ENCODE results near the gene ZNF217.
"Not testable (repeated sequence)": the region's sequence is repeated elsewhere in the genome, so short reads cannot be mapped to it uniquely, and the experiment has no call there.

The ZNF217 gene

DNA sequence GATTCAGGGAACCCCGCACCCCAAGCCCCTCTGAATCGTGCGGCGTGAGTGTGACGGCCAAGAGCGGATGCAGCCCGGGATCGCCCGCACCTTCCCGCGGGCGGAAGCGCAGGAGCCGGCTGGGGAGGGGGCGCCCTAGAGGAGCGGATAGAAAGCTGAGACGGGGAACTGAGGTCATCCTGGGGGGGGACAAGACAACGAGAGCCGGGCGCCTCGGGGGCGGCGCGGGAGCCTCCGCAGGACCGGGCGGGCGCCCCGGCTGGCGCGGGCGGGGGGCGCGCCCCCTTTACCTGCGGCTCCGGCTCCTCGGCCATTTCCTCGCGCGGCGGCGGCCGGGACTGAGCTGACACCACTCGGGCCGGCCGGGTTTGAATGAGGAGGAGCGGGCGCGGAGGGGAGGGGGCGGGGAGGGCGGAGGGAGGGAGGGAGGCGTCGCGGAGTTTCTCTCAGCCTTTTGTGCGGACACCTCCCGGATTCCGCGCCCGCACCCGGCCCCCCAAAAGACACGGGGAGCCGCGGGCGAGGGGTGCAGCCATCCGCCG lies at the start of gene ZNF217:
Gene ZNF217, minus strand, starts transcription at position 374 of the 542 bp plus-strand sequence. CDS start 11,013 bp downstream, outside the sequence.
- peak; percentile 50 for DNase-seq (ENCODE audit: low read depth)

DNA sequence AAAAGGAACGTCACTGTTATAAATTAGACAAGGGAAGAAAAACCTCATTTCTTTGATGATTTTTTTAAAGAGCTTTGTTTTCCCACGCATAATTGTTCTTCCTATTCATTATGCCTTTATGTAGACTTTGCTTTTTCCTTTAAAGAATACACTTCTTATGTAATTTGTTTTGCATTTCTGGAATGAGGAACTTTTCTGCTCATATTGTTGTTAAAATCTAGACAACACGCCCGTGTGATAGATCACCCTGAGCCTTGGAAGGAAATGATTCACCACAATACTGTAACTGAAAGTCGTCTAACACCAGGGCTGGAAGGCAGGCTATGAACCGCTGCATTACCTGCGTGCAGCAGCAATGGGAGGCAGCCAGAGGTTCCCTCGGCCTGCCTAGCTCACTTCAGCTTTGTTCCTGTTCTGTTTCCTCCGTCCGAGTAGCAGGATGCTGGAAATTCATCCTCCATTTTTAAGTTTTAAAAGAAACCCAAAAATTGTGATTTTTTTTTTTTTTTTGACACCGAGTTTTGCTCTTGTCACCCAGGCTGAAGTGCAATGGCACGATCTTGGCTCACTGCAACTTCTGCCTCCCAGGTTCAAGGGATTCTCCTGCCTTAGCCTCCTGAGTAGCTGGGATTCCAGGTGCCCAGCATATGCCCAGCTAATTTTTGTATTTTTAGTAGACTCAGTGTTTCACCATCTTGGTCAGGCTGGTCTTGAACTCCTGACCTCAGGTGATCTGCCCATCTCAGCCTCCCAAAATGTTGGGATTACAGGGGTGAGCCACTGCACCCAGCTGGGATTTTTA lies 49.6 kb upstream of the ZNF217 start:
- DNase-seq (ENCODE audit: low read depth) = peak; percentile 54

DNA sequence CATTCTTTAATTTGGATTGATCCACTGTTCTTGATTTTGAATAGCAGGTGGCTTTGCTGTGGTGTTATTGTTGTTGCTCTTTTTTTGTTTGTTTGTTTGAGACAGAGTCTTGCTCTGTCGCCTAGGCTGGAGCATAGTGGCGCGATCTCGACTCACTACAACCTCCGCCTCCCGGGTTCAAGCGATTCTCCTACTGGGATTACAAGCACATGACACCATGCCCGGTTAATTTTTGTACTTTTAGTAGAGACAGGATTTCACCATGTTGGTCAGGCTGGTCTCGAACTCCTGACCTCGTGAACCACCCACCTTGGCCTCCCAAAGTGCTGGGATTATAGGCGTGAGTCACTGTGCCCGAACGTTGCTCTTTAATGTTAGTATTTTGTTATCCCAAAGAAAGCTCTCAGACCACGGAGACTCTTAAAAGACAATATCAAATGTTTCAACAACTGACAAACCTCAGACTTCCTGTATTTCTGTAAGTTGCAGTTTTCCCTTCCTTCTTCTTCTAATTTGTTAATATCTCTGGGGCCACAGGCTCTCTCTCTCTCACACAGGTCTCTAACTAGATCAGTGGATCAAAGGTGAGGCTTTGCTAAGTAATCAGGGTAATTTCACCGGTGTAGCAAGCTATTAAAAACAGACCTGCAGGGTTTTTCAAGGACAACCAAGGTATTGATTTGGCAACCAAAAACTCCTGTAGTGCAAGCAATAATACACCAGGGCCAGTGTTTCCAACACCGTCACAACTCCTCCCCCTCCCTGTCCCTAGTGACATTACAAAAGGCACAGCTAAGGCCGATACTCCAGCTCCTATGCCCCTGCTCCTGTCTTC lies 48.8 kb upstream of the ZNF217 start:
- DNase-seq (ENCODE audit: low read depth) = peak; percentile 34

DNA sequence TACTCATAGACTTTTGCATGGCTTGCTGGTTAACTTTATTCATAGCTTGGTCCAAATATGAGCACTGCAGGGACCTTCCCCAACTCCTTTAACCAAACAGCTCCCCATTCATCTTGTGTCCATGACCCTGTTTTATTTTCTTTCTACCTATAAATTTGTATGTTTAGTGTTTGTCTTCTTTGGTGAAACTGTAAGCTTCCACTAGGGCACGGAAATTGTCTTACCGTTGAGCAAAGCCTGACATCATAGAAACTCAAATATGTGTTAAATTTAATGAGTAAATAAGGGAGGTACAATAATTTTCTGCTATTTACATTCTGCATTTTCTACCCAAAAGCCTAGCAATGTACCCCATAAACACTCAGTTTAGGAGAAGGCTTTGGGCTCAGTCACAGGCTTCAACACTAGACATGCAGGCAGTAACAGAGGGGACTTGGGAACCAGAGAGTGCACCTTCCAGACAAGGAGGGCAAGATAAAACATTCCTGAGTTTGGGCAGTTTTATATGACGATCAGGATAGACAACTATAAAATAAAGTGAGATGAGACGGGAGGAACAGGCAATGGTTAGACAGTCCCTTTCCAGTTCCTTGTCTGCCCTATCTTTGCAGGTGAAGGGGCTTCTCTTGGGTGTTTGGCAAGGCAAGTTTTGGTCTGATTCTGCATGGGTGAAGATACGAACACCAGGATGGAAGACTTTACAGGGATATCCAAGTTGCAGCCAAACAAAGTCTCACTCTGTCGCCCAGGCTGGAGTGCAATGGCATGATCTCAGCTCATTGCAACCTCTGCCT lies 46.2 kb upstream of the ZNF217 start:
- no peak for DNase-seq (ENCODE audit: low read depth)

DNA sequence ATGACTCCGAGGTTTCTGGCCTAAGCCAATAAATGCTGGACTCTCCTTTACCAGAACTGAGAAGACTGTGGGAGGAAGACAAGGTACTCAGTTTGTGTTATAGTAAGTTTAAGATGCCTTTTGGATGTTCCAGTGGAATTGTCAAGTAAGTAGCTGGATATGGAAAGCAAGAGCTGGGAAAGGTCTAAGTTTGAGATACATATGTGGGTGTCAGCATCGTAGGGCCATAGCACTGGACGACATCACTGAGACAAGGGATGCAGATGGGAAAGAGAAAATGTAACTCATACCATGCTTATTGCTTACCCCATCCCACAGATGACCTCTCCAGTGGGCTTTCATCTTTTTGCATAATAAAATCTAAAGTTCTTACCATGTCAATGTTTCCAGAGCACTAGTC lies 45.5 kb upstream of the ZNF217 start:
- DNase-seq (ENCODE audit: low read depth) = no peak

DNA sequence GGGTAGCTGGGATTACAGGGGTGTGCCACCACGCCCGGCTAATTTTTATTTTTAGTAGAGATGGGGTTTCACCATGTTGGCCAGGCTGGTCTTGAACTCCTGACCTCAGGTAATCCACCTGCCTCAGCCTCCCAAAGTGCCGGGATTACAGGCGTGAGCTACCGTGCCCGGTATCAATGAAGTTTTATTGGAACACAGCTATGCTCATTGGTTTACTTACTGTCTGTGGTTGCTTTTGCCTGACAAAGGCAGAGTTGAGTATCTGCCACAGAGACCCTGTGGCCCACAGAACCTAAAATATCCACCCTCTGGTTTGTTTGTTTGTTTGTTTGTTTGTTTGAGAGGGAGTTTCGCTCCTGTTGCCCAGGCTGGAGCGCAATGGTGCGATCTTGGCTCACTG lies 43.7 kb upstream of the ZNF217 start:
- not testable (repeated sequence) for DNase-seq (ENCODE audit: low read depth)

DNA sequence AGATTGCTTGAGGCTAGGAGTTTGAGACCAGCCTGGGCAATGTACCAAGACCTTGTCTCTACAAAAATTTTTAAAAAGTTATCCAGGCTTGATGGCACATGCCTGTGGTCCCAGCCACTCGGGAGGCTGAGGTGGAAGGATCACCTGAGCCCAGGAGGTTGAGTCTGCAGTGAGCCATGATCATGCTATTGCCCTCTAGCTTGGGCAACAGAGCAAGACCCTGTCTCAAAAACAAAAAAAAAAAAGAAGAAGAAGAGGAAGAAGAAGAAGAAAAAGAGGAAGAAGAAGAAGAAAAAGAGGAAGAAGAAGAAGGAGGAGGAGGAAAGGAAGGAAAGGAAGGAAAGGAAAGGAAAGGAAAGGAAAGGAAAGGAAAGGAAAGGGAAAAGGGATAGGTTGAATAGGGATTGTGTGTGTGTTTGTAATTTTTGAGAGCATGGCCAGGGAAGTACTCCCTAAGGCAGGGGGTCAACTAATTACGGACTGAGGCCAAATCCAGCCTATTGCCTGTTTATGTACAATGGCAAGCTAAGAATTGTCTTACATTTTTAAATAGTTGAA lies 43.0 kb upstream of the ZNF217 start:
- no peak for DNase-seq (ENCODE audit: low read depth)

DNA sequence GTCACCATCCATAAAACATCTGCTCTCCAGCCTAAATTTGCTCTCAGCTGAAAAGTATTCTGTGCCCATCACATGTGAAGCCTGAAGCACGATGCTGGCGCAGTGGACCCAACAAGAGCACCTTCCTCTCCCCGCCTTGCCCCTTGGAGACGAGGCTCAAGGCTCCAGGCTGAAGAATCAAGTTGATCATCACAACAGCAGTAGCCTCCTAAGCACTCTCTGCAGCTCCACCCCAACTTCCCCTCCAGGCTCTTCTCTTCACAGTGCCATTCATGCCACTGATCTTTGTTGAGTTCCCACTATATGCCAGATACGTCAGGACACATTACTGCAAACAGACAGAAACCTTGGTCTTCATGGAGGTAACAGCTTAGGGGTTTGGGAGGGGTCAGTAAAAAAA lies 41.6 kb upstream of the ZNF217 start:
- DNase-seq (ENCODE audit: low read depth) = no peak

DNA sequence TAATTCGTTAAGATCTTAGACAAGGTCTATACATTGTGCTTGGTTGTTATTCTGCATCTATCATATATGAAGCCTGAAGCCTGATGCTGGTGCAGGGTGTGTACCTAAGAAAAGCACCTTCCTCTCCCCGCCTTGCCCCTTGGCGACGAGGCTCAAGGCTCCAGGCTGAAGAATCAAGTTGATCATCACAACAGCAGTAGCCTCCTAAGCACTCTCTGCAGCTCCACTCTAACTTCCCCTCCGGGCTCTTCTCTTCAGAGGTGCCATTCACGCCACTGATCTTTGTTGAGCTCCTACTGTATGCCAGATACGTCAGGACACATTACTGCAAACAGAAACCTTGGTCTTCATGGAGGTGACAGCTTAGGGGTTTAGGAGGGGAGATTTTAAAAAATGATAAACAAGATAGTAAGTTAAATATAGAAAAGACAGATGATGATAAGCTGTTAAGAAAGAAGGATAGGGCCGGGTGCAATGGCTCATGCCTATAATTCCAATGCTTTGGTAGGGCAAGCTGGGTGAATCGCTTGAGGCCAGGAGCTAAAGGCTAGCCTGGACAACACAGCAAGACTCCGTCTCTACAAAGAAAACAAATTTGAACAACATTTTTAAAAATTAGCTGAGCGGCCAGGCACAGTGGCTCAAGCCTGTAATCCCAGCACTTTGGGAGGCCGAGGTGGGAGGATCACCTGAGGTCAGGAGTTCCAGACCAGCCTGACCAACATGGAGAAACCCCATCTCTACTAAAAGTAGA lies 38.4 kb upstream of the ZNF217 start:
- DNase-seq (ENCODE audit: low read depth) = no peak

DNA sequence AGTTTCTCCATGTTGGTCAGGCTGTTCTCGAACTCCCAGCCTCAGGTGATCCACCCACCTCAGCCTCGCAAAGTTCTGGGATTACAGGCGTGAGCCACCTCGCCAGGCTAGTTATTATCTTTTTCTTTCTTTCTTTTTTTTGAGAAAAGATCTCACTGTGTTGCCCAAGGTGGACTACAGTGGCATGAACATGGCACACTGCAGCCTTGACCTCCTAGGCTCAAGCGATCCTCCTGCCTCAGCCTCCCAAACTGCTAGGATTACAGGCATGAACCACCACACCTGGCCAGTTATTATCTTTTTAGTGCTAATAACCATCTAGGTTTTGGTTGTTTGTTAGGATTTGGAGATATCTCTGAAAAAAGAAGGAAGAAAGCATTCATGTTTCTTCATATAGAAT lies 35.8 kb upstream of the ZNF217 start:
- DNase-seq (ENCODE audit: low read depth) = no peak

DNA sequence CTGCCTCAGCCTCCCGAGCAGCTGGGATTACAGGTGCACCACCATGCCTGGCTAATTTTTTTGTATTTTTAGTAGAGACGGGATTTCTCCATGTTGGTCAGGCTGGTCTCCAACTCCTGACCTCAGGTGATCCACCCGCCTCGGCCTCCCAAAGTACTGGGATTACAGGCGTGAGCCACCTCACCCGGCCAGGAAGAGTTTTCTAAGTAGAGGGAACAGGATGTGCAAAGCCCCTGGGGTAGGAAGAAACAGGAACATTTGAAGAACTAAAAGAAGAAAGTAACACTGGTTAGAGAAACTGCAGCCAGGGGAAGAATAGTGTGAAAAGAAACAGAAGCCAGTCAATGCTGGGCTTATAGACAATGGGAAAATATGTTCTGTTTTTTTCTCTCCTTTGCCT lies 35.1 kb upstream of the ZNF217 start:
- not testable (repeated sequence) for DNase-seq (ENCODE audit: low read depth)

DNA sequence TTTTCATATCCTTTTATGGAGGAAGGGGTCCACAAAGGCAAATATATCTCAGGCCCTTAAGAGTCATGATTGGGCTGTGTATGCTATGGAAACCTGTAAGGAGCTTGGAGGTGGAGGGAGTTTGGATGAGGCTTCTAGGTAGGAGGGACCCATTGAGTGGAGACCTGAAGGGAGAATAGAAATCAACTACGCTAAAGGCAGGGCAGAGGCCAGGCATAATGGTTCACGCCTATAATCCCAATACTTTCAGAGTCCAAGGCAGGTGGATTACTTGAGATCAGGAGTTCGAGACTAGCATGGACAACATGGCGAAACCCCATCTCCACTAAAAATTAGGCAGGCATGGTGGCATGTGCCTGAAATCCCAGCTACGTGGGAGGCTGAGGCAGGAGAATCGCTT lies 34.4 kb upstream of the ZNF217 start:
- no peak for DNase-seq (ENCODE audit: low read depth)

DNA sequence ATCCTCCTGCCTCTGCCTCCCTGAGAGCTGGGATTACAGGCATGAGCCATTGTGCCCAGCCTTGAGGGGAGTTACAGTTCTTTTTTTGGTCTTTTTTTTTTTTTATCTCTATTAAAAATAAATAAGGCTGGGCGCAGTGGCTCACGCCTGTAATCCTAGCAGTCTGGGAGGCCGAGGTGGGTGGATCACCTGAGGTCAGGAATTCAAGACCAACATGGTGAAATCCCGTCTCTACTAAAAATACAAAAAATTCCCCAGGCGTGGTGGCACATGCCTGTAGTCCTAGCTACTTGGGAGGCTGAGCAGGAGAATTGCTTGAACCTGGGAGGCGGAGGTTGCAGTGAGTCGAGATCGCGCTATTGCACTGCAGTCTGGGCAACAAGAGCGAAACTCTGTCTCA lies 33.4 kb upstream of the ZNF217 start:
- not testable (repeated sequence) for DNase-seq (ENCODE audit: low read depth)

DNA sequence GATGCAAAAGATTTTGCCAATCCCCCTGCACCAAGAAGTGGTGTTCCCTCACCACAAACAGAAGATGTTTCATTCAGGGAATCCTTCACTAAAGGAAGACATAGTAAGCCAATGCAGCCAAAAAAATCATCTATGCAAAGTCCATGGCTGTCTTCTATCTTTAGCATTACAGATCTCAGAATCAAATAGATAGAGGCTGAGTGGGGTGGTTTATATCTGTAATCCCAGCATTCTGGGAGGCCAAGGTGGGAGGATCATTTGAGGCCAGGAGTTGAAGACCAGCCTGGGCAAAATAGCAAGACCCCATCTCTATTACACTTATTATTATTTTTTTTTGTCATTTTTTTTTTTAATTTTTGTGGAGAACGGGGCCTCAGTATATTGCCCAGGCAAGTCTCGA lies 32.9 kb upstream of the ZNF217 start:
- DNase-seq (ENCODE audit: low read depth) = no peak

DNA sequence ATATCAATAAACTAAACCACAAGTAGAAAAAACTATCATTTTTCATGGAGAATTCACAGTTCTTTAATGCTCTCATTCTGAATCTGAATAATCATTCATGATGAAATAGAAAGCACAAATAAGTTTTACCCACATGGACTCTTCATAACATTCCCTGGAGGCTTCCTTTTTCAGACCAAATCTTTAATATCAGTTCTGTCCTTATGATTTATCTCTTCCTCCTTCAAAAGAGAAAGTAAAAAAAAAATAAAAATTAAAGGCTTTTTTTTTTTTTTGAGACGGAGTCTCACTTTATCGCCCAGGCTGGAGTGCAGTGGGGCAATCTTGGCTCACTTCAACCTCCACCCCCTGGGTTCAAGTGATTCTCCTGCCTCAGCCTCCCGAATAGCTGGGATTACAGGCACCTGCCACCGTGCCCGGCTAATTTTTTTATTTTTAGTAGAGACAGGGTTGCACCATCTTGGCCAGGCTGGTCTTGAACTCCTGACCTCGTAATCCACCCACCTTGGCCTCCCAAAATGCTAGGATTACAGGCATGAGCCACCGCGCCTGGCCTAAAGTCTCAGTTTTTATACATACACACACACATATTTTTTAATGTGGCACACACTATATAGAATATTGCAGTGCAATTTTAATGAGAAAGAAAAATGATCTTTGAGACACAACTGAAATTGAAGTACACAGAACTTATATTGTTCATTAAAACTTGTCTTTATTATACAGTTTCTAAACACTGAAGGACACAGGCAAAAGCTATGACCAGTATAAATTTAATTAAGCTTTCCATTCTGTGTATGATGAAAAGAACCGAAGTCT lies 31.9 kb upstream of the ZNF217 start:
- DNase-seq (ENCODE audit: low read depth) = no peak

DNA sequence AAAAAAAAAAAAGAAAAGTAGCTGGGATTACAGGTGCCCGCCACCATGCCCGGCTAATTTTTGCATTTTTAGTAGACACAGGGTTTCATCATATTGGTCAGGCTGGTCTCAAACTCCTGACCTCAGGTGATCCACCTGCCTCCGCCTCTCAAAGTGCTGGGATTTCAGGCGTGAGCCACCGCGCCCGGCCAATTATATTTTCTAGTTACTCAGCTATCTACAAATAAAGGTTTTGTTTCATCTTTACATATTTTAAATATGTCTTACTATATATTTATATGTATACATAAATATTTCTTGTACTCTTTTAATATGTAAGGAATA lies 31.2 kb upstream of the ZNF217 start:
- DNase-seq (ENCODE audit: low read depth) = not testable (repeated sequence)

DNA sequence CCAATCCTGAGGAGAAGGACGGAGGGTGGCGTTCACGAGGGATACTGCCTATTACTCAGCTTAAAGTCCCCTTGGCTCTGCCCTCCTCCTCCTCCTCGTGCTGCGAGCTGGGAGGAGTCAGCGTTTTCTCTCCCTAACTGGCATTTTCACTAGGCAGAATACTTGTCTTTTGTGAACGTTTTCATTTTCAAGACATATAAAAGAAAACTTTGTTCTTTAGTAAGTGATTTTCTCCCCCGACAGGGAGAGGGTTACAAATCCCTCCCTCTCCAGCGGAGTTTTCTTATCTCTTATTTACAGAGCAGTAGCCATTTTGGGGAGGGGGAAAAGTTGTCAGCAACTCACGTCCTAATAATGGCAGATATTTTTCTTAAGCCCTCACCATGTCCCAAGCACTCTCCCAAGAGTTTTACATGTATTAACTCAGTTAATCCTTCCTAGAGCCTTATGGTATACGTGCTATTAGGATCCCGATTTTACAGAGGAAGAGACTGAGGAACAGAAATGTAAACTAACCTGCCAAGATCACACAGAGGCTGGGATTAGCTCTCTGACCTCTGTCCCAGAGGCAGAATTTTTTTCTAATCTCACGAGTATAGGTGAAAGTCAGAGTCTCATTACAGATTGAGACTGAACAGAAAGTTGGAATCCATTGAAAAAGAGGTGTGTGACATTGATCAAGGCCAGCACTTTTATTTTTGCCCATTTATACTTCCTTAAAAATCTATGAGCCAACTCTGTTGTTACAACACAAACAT lies 30.0 kb upstream of the ZNF217 start:
- DNase-seq (ENCODE audit: low read depth) = peak; percentile 10

DNA sequence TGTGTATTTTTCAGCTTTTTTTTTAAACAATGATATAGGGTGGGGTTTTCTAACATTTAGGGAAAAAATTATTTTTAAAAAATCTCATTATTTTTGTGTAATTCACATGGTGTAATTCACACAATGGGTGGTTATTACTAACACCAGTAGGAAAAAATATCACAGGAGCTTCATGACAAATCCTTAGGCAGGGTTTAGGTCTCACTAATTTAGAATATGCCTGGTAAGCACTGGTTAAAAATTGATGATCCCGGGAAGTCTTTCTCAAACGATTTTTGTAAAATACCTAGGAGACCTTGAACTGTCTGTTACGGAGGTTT lies 29.5 kb upstream of the ZNF217 start:
- no peak for DNase-seq (ENCODE audit: low read depth)

DNA sequence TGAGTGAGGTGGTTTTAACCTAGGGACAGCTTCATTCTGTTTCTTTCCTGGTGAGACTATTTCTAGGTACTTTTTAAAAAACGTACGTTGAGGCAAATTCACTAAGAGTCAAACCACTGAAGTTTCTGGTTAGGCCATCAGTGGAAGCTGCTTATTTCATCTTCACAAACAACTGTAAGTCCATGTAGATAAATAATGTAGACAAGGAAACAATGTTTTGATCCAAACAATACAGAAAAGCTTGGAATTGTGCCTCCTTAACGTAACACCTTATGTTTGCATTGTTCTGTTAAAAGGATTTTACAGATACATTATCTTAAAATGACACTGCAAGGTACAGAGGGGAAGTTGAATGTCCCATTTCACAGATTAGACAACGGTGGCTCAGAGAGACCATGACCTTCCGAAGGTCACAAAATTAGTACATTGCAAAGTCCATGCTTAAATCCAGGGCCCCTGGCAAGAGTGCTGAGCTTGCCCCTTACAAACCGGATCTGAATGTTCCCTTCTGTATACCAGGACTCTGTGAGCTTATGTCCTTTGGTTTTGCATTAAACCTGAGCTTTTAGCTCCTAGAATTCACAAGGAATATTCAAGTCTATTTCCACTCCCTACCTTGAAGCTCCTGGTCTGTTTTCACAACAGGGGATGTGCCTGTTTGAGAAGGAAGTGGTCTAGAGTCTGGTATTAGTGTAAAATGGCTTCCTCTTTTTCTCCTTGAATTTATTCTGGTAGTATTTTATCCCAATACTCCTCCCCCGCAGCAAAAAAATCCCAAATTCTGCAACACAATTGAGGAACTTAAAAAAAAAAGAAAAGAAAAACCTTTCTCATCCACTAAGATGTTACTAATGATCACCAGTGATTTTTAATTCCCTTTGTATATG lies 28.9 kb upstream of the ZNF217 start:
- no peak for DNase-seq (ENCODE audit: low read depth)

All from T-helper 22 cell (primary cell).